Cardiac muscle cell (in vitro differentiated cells and primary cell): Measurements from ENCODE around the gene IGFN1. TPM values are rescaled to one million over a fixed set of nuclear protein-coding genes. Genes with fewer than 3 reads are reported as not detected.

ENCODE experiments used
- DNase-seq, 2 donors: peaks; one replicate each; pipeline versions ENCODE4 v3.0.0 to v3.0.0-alpha.2; 2010 to 2017; ENCODE audit warnings: low read depth in 1 of 2, low spot score in 1 of 2
- H3K27ac ChIP-seq: fragments of 200-600 bp; sonication (generic); 2 replicates; pipeline ENCODE4 v1.5.1; 2016
- H3K27me3 ChIP-seq: fragments of 200-600 bp; sonication (generic); 2 replicates; pipeline ENCODE4 v1.6.0; 2016; ENCODE audit warnings: control low read depth
- H3K36me3 ChIP-seq: fragments of 200-600 bp; sonication (generic); 2 replicates; pipeline ENCODE4 v1.5.1; 2016; ENCODE audit warnings: control low read depth
- H3K4me1 ChIP-seq: fragments of 200-600 bp; sonication (generic); 2 replicates; pipeline ENCODE4 v1.8.1; 2017; ENCODE audit warnings: low read depth, mild to moderate bottlenecking, mixed run types
- H3K4me3 ChIP-seq: fragments of 200-600 bp; sonication (generic); 2 replicates; pipeline ENCODE4 v1.5.1; 2016; ENCODE audit warnings: mild to moderate bottlenecking
- H3K9me3 ChIP-seq: fragments of 200-600 bp; sonication (generic); 2 replicates; pipeline ENCODE4 v1.5.1; 2017; ENCODE audit warnings: low read depth, mild to moderate bottlenecking, control low read depth
- polyA plus RNA-seq: library from polyadenylated mRNA; unstranded; fragments of >200 nt; fragmentation: Nextera tagmentation; extraction: Ambion mirVana; gene quantifications from 2 replicates; pipeline ENCODE4 v1.2.1, GENCODE V29; 2016
- total RNA-seq: library from RNA; depleted of rRNA; stranded (reverse); fragments of >200 nt; gene quantifications from 2 replicates; pipeline ENCODE4 v1.2.3, GENCODE V29; 2016
- TF ChIP-seq, protein P1 (sequence below): IDR thresholded peaks from 2 replicates; pipeline ENCODE4 v1.5.1; 2012; ENCODE audit warnings: low read depth, mild to moderate bottlenecking, low read length

Gene IGFN1
- total and polyA plus RNA-seq, 2 experiments from 2014 or later: not detected

DNA sequence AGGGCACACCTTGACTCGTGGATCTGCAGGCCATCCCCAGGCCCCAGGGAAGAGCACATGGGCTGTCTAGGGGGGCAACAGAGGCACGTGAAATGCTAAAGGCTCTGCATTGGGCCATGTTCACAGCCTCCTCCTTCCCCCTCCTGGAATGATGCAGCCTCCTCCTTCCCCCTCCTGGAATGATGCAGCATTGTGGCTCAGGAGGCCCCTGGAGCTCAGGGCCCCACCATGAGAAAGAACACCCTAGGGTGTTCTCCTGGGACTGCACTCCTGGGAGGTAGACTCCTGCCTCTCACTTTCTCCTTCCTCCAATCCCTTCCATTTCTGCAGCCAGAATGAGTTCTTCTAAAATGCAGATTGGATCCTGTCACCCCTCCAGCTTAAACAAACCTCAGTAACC, 1.5 kb upstream of the IGFN1 start:
- Histone ChIP-seq H3K27me3 (peaks cover 47% of the 10 kb centered on the region), H3K36me3 (no peaks in the 10 kb centered on the region), H3K4me1 (peaks cover 10% of the 10 kb centered on the region), H3K27ac (no peak overlapping the region), H3K9me3 (no peaks in the 10 kb centered on the region), H3K4me3 (no peak overlapping the region)
- TF ChIP-seq, protein P1, sequence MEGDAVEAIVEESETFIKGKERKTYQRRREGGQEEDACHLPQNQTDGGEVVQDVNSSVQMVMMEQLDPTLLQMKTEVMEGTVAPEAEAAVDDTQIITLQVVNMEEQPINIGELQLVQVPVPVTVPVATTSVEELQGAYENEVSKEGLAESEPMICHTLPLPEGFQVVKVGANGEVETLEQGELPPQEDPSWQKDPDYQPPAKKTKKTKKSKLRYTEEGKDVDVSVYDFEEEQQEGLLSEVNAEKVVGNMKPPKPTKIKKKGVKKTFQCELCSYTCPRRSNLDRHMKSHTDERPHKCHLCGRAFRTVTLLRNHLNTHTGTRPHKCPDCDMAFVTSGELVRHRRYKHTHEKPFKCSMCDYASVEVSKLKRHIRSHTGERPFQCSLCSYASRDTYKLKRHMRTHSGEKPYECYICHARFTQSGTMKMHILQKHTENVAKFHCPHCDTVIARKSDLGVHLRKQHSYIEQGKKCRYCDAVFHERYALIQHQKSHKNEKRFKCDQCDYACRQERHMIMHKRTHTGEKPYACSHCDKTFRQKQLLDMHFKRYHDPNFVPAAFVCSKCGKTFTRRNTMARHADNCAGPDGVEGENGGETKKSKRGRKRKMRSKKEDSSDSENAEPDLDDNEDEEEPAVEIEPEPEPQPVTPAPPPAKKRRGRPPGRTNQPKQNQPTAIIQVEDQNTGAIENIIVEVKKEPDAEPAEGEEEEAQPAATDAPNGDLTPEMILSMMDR: no peak
- no peak for DNase-seq

DNA sequence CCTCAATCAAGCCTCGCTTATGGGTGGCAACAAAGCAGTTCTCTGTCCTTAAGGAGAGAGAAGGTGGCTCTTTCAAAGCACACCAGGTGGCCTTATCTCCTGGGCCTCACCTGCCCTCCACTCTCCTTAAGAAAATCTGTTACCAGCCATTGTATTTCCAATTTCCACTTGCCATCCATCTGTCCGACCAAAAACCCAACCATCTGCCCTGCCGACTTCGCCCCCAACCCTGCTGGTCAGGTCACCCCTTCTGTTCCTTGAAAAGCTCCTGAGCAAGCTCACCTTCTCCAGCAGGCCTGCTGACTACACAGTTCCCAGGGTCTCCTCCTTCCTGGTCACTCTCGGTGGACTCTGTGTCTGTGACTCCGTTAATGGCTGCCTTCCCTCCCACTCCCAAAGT, 619 bp upstream of the IGFN1 start:
- H3K4me1 ChIP-seq: peaks cover 3% of the 10 kb centered on the region
- TF ChIP-seq, protein P1: no peak
- H3K27me3 ChIP-seq: peaks cover 47% of the 10 kb centered on the region
- no peaks in the 10 kb centered on the region for H3K9me3 ChIP-seq
- no peak overlapping the region for H3K4me3 ChIP-seq
- H3K27ac ChIP-seq: no peak overlapping the region
- no peak for DNase-seq
- no peaks in the 10 kb centered on the region for H3K36me3 ChIP-seq

- Histone ChIP-seq H3K4me1 (no peaks in the 10 kb centered on the region), H3K4me3 (no peak overlapping the region), H3K27ac (no peak overlapping the region), H3K9me3 (no peaks in the 10 kb centered on the region), H3K36me3 (no peaks in the 10 kb centered on the region), H3K27me3 (peaks cover 46% of the 10 kb centered on the region)
- peak in 1 of 2 donors; percentile 68 for DNase-seq
- TF ChIP-seq, protein P1: no peak
Measured at GRCh38 chr1:201191653-201192260, 1.1 kb downstream of the IGFN1 start.

DNA sequence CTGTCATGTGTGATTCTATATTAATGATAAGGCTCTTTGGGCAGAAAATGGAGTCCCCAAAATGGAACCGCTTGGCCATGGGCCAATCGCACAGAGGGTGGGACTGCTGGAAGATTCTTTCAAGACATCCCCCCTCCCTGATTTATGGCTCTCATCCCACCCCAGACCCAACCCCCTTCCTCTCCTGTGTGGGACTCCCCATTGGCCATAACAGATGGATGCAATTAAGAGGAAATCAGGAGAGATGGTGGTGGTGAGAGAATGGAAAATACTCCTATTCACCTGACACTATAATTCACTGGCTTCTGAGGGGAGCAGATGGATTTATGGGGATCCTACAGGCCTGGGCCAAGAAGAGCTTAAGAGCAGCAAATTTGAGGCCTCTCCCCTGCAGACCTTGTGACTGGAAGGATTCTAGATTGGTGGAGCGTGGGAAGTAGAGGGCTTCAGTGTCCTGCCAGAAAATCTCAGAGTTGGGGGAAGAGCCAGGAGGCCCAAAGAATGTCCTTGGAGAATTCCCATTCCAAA, 1.7 kb downstream of the IGFN1 start:
- Histone ChIP-seq H3K9me3 (no peaks in the 10 kb centered on the region), H3K36me3 (no peaks in the 10 kb centered on the region), H3K4me1 (no peaks in the 10 kb centered on the region), H3K4me3 (no peak overlapping the region), H3K27me3 (peaks cover 40% of the 10 kb centered on the region), H3K27ac (no peak overlapping the region)
- peak in 1 of 2 donors; percentile 43 for DNase-seq
- TF ChIP-seq, protein P1: no peak

DNA sequence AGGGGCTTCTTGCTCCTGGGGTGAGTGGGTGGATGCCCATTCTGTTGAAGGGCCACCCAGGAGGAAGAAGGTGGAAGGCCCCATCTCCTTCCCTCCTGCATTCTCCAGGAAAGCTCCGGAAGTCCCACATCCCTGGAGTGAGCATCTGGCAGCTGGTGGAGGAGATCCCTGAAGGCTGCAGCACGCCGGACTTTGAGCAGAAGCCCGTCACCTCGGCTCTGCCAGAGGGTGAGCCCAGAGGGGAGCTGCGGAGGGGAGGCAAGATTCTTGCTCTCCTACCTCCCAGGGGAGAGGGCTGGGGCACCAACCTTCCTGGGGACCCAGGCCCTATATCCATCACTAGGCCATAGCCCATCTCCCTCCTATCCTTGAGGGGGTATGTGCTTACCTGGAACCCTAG, 3.4 kb downstream of the IGFN1 start:
- H3K4me3 ChIP-seq: no peak overlapping the region
- DNase-seq: no peak
- no peaks in the 10 kb centered on the region for H3K36me3 ChIP-seq
- peaks cover 30% of the 10 kb centered on the region for H3K27me3 ChIP-seq
- H3K4me1 ChIP-seq: no peaks in the 10 kb centered on the region
- H3K27ac ChIP-seq: no peak overlapping the region
- no peaks in the 10 kb centered on the region for H3K9me3 ChIP-seq
- TF ChIP-seq, protein P1: no peak
